ENCODE measurements around the gene TMEM198.
A peak's percentile ranks its signal among the peaks of the same experiment; 100 is the strongest.

GRCh38 chr2:219541611-219542180 is 2.1 kb upstream of the TMEM198 start:
- TF ChIP-seq, protein P1, sequence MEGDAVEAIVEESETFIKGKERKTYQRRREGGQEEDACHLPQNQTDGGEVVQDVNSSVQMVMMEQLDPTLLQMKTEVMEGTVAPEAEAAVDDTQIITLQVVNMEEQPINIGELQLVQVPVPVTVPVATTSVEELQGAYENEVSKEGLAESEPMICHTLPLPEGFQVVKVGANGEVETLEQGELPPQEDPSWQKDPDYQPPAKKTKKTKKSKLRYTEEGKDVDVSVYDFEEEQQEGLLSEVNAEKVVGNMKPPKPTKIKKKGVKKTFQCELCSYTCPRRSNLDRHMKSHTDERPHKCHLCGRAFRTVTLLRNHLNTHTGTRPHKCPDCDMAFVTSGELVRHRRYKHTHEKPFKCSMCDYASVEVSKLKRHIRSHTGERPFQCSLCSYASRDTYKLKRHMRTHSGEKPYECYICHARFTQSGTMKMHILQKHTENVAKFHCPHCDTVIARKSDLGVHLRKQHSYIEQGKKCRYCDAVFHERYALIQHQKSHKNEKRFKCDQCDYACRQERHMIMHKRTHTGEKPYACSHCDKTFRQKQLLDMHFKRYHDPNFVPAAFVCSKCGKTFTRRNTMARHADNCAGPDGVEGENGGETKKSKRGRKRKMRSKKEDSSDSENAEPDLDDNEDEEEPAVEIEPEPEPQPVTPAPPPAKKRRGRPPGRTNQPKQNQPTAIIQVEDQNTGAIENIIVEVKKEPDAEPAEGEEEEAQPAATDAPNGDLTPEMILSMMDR (IDR thresholded peaks at IDR 0.05; ENCODE audit: extremely low read depth in 1 of 2, insufficient read depth in 1 of 2, low read depth in 1 of 2, low read length in 2 of 2) = peak; percentile 83 to 98
- no peak for TF ChIP-seq POLR2AphosphoS5 (IDR thresholded peaks at IDR 0.05; ENCODE audit: insufficient read depth, low read depth, low read length)
- TF ChIP-seq EZH2 (IDR thresholded peaks at IDR 0.05; ENCODE audit: borderline replicate concordance, low read depth, low read length, severe bottlenecking) = no peak
- no peak for TF ChIP-seq FOS (IDR thresholded peaks at IDR 0.05; ENCODE audit: borderline replicate concordance, insufficient read depth, low read length)
- no peak for TF ChIP-seq POLR2A (IDR thresholded peaks at IDR 0.05; ENCODE audit: low read depth, low read length)
